ENCODE measurements around the gene POLR2L.

POLR2L gene

DNA sequence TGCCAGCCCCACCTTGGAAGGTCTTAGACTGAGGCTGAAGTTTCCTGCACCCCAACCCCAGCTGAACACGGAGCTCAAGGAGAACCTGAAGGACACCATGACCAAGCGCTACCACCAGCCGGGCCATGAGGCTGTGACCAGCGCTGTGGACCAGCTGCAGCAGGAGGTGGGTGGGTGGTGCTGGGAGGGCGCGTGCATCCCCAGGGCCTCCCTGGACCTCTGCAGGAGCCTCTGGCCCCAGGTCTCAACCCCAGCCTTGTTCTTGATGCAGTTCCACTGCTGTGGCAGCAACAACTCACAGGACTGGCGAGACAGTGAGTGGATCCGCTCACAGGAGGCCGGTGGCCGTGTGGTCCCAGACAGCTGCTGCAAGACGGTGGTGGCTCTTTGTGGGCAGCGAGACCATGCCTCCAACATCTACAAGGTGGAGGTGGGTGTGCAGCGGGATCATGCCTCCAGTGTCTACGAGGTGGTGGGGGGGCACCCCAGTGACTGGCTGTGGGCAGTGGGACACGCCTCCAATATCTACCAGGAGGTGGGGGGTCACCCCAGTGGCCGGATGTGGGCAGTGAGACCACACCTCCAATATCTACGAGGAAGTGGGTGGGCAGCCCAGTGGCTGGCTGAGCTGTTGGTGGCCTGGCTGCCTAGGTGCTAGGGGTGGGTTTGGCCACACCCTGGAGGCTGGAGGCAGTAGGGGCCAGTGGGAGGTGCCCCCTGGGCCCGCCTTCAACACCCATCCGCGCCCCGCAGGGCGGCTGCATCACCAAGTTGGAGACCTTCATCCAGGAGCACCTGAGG is 4.9 kb downstream of the POLR2L start:
- no peak for DNase-seq

DNA sequence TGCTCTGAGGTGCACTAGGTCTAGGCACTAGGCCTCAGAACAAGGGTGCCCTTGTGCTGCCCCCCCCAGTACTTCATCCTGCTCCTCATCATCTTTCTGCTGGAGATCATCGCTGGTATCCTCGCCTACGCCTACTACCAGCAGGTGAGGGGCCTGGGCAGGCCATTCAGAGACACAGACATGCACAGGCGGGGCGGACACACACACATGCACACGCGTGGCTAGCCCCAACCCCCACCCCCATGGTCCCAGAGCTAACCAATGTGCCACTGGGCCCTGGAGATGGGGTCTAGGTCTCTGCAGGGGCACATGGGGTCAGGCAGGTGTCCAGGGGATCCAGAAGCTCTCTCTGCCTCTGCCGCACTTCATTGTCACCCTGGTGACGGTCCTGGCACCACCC is 5.6 kb downstream of the POLR2L start:
- DNase-seq = no peak

DNA sequence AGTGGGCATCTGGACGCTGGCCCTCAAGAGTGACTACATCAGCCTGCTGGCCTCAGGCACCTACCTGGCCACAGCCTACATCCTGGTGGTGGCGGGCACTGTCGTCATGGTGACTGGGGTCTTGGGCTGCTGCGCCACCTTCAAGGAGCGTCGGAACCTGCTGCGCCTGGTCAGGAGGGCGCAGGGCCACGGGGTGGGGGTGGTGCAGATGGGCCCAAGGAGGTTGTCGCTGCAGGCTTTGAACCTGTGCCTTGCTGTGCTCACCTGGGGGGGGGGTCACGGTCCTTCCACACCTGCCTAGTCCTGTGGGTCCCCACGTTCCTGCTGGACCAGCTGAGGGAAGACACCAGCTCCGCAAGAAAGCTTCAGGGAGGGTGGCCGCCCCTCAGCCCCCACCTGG is 6.1 kb downstream of the POLR2L start:
- DNase-seq = no peak

DNA sequence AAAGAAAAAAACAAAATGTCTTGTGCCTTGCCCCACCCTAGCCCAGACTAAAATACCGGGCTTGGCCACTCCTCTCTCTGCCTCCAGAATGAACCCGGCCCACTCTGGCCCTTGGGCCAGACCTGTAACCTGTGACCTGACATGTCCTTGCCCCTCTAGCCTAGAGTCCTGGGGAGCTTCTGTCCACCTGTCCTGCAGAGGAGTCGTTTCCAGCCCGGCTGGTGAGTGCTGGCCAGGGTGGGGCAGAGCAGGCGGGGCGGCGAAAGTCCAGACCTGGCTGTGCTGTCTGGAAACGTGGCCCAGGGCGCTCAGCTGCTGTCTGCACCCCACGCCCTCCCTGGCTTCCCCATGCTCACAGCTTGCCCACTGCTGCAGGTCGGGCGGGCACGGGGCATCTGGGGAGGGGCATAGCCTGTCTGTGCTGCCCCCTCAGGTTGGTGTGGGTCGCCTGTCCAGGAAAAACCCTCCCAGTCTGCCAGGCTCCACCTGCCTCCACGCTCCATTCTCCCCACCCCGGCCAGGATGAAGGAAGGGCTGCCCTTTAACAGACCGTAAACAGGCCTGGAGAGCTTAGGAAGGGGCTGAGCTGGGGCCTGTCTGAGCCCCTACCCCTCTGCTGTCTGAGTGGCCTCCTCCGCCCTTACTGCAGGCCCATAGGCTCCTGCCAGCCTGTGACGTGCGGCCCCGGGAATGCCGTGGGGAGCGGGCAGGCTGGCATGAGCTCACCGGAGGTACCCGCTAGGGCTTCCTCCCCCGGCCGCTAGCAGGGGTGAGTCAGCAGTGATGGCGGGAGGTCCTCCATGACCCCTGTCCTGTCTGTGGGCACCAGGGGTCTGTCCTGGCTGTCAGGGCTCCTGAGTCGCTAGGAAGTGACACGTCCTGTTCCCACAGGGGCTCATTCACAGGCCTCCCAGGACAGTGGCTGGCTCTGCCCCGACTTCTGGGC is 7.7 kb downstream of the POLR2L start:
- DNase-seq = no peak

DNA sequence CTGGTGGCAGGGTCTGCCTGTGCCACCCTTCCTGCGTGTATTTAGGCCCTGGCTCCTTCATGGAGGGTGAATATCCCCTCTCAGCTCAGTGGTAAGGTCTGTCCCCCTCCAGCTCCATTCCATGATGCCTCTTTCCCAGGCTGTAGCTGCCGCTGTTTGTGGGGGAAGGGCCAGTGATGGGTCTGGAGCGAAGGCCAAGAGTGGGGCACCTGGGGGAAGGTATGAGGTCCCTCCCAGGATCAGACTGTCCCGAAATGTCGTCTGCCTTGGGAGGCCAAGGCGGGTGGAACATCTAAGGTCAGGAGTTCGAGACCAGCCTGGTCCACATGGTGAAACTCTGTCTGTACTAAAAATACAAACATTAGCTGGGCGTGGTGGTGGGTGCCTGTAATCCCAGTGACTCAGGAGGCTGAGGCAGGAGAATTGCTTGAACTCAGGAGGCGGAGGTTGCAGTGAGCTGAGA is 8.4 kb downstream of the POLR2L start:
- no peak for DNase-seq

DNA sequence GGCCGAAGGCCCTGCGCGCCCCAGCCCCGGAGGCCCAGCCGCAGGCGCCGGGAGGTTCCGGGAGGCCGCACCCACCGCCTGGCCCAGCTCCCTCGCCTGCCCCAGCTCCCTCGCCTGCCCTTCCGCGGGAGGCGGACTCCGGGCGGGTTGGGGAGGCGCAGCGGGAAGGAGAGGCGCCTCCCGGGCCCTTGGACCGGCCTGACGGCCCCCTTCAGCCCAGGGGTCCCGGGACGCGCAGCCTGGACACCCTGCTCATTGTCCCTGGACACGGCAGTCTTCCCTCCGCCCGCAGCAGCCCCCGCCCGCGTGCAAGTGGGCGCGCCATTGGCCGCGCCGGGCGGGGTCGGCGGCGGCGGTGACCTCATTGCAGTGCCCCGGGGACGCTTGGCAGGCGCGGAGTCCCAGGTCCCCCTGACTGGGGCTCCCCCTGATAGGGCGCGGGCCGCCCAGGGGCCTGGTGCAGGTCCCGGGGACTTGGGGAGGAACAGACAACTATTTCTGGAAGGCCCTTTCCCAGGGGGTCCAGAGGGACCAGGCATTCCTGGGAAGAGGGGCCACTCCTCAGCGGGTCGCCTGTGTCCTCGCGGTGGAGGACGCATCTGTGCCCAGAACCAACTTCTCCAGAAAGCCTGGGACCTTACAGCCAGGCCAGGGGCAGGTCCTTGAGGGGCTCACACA is 9.1 kb downstream of the POLR2L start:
- no peak for DNase-seq

DNA sequence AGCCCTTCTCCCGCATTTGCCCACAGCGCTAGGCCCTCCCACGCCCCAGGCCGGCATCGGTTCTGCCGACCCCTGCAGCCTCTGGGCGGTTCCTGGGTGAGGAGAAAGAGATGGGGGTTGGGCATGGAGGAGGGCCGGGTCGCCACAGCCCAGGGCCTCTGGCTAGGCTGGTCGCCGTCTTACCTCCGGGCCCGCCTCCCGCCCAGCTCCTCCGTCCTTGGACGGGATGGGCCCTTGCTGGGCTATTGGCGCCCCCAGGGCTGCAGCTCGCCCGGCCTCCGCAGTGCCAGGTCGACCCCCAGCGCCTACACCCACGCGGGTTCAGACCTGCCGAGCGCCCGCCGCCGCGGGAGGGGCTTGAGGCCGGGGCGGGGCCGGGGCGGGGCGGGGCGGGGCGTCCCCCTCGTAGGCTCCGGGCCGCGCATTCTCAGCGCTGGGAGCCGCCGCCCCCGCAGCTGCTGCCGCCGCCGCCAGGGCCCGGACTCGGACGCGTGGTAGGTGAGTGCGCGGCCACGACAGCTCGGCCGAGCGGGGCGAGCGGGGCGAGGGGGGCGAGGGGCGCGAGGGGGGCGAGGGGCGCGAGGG is 9.7 kb downstream of the POLR2L start, which contains the start of gene CD151:
CD151 (plus strand) TSS at position 424 of the 585 bp plus-strand sequence. CDS start 3,118 bp downstream, outside the sequence.
- DNase-seq = no peak

DNA sequence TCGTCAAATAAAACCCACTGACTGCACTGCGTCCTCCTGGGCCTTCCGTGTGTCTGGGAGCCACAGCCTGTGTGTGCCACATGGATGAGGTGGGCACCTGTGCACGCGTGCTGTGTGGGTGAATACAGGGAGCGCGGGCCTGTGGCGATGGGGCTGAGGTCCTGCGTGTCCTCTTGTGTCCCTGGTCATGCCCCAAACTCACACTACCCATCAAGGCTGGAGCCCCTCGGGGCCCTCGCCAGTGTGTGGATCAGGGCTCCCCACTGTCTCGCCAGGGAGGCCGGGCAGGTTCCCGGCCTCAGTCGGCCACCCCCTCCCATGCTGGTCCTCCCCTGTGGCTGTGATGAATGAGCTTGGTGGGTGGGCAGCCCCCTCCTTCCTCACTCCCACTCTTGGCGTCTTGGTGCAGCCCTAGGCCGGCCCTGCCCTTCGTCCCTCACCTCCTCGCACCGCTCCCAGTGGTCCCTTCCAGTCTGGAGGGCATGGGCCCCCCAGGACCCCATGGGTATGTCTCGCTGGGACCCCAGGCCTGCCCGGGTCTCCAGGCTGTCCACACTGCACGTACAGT is 10.3 kb downstream of the POLR2L start:
- no peak for DNase-seq

DNA sequence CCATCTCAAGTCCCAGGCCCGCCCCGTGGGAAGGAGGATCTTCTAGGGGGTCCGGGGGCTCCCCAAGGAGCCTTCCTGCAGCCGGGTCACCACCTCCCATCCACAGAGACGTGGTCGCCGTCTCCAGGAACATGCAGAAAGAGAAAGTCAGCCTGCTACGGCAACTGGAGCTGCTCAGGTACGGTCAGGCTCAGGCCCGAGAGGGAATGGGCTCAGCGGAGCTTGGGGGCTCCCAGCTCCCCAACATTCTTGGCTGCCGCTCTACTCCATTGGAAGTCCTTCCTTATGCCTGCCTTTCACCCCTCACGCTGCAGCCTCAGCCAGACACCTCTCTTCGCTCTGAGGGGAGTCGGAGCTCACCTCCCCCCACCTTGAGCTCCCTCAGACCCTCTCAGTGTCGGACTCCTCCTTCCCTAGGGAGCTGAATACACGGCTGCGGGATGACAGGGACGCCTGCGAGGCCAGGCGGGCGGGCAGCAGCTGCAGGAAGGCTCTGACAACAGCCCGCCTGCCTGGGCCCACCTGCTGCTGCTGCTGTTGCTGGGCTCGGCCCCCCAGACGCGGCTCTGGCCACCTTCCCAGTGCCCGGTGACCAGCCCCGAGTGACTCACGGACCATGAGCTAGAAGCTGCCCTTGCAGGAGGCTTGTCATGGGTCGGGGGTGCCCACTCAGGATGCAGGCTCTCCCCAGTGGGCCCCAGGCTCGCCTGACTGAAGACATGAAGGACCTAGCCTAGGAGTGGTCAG is 11.0 kb downstream of the POLR2L start:
- no peak for DNase-seq

DNA sequence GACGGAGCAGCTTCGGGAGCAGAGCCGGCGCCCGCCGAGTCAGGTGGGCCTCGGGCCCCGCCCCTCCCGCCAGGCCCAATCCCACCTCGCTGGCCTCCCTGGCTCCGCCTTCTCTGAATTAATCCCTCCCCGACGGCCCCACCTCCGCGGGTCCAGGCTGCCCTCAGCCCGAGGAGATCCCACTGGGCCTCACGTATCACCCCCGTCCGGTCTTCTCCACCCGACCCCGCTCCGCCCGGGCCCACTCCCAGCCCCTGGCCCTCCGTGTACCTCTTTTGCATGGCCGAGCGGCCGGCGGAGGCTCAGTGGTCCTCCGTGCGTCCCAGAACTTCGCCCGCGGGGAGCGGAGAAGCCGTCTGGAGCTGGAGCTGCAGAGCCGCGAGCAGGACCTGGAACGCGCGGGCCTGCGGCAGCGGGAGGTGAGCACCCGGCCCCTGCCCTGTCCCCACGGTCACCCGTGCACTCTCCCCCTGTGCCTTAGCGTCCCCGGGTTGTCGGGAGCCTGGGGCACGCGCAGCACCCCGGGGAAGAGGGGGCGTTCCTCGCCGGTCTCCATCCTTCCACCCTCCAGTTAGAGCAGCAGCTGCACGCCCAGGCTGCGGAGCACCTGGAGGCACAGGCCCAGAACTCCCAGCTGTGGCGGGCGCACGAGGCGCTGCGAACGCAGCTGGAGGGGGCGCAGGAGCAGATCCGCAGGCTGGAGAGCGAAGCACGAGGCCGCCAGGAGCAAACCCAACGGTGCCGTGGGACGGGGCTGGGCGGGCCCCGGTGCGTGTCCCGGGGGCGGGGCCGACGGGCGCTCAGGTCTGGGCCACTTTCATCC is 11.8 kb downstream of the POLR2L start:
- DNase-seq = peak; percentile 47

DNA sequence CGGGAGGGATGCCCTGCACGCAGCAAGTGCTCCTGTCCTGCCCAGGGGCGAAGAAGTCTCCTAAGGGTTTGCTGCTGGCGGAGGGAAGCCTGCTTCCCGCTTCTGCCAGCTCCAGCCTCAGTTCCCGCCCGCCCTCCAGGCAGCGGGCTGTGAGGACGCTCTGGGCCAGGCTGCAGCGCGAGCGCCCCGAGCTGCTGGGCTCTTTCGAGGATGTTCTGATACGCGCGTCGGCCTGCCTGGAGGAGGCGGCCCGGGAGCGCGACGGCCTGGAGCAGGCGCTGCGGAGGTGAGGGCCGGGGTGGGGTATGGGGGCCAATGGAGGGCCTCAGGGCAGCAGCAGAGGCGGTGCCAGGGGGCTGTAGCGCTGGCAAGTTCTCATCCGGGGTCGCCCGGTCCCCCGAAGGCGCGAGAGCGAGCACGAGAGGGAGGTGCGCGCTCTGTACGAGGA is 12.5 kb downstream of the POLR2L start:
- DNase-seq = no peak

DNA sequence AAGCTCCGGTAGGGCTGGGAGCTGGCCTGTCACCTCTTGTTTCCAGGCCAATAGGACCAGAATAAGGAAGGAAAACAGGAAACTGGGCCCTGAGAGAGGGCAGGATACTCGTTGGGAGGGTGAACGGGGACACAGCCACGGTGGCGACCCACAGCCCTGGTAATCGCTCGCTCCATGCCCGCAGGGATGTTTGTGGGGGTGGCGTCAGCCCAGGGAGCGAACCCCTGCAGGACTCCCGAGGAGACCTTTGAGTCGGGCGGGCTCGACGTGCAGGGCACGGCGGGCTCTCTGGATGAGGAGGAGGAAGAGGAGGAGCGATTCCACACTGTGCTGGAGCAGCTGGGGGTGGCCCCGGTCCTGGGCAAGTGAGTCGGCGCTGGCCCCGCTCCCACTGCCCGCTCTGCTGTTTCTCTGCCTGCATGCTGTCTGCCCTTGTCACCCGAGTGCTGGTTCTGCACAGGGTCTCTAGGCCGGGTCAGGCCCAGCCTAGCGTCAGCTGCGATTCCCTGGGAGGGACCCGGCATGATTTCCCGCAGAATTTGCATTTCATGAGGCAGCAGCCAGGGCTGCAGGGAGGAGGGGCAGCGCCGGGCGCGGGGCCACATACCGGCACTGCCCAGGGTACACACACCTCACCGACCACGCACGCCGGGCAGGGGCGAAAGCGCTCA is 13.0 kb downstream of the POLR2L start:
- no peak for DNase-seq

DNA sequence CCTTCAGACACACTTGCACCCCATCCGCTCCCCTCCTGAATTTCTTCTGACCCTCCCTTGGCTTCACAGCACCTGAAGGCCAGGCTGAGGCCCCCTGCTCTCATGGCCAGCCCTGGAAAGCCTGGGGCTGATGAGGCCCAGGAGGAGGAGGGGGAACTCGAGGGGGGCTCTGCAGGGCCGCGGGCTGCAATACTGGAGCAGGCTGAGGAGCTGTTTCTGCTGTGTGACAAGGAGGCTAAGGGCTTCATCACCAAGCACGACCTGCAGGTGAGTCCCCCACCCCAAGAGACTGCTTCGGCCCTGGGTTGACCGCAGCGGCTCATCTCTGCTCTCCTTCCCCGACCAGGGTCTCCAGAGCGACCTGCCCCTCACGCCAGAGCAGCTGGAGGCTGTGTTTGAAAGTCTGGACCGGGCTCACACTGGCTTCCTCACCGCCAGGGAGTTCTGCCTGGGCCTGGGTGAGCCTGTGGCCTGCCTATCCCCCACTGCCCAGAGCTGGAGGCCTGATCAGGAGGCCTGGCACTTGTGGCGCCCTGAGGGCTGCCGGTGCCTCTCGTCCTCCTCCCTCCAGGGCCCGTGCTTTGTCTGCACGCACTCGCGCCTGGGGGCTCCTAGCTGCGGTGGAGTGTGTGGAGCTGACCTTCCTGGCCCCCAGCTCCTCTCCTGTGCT is 13.7 kb downstream of the POLR2L start:
- no peak for DNase-seq

DNA sequence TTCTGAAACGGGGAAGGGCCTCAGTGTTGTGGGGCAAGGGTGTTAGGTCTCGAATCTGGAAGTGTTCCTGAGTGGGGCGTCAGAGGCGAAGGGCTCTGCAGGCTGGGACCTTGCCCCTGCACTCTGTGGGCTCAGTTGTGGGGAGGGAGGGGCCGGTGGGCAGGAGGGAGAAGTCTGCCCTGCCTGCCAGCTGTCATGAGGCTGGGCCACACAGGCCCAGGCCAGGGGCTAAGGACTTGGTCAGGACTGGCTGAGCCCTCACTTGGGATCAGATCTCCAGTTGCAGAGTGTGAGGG is 14.5 kb downstream of the POLR2L start, which contains the start of gene CRACR2B:
CRACR2B (plus strand) TSS at position 23 of the 296 bp plus-strand sequence. CDS start 689 bp downstream, outside the sequence.
- DNase-seq = no peak

DNA sequence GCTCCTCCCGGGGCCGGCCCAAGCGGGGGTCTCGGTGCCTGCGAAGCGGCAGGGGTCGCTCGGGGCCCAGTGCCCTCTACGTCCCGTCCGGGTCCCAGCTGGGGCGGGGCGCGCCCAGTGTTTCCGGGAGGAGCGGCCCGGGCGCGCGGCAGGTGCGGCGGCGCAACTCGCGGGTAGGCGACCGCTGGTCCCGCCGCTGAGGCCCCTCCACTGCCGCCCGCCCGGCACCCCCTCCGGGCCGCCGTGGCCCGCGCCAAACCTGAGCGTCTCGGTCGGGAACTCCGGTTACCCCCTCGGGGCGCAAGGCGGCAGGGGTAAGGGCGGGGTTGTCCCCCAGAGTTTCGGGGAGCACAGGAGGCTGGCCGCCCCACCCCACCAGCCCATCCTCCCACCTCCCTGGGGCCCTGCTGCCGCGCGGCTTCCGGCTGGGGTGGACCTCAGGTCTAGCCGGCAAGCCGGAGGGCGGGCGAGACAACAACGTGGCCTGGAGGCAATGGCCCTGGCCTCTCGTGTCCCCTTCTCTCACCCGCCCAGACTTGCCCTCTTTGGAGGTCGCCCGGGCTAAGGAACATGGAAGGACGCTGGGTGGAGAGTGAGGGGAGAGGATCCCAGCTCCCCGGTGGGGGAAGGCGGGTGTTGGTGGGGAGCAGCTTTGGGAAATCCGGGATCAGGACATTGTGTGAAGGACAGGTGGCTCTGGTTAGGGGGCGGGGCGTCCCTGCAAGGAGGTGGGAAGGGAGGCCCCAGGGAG is 15.0 kb downstream of the POLR2L start:
- DNase-seq = no peak

DNA sequence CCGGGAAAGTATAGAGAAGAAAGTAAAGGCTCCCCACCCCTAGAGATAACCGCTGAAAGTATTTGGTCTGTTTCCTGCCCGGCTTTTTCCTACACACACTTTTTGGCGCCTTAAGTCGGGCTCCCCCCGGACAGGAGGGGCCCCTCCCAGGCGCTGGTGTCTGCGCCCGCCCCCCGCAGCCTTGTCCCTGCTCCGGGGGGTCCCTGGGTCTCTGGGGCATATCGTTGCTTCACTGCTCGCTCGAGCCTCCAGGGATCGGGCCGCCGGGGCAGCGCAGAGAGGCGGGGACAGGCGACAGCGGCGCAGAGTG is 15.5 kb downstream of the POLR2L start:
- no peak for DNase-seq

DNA sequence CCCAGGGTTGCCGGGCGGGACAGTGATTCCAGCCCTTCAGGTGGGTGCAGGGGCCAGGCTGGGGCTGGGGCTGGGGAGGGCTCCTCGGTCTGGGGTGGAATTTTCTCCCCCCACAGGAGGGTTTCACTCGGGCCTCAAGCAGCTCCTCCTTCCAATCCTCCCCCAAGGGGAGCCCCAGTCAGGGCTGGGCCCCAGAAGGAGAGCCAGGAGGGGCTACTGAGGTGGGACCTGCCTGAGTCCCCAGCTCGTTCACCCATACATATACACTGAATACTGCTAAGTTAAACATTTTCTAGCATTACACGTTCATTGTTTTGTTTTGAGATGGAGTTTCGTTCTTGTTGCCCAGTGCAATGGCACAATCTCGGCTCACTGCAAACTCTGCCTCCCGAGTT is 16.1 kb downstream of the POLR2L start:
- no peak for DNase-seq

DNA sequence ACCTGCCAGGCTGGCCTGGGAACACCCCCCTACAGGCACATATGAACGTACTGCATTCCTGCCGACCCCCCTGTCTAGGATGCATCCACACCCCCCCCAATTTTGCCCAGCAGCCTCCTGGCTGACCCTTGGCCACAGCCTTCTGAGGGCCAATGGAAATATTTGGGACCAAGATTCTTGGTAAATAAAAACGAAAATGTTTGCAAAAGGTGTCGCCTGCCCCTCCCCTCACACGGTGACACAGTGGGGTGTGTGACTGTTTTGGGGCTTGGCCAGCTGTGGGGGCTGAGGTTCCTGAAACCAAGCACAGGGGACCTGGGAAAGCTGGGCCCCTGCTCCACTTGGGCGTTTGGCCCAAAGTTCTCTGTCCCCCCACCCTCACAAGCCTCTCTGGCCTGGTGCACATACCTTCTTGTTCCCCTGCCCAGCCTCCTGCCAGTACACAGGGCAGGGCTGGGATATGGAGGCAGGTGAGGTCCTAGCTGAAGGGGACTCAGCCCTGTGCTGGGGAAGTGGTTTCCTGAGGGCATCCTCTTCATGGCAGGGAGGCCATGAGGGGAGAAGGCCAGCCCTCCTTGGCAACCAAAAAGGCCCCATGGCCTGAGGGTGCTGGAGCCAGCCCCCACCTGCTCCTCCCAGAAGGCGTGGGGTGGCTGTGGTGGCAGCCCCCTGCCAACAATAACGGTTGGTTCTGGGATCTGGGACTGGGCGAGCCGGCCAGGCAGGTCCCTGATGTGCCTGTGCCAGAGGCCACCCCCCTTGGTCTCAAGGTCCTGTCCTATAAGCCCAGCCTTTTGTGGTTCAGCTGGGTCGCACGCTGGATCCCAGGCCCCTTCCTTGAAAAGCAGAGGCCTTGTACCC is 16.7 kb downstream of the POLR2L start:
- no peak for DNase-seq
